NCI-H2081 treated with DMSO at 0.1 percent for 48 hours (cell line): Measurements from ENCODE around the gene MBP.

Experiments used
- DNase-seq: peaks from one replicate; lab custom pipeline; 2025; lab: John Stamatoyannopoulos, UW

The MBP gene

DNA sequence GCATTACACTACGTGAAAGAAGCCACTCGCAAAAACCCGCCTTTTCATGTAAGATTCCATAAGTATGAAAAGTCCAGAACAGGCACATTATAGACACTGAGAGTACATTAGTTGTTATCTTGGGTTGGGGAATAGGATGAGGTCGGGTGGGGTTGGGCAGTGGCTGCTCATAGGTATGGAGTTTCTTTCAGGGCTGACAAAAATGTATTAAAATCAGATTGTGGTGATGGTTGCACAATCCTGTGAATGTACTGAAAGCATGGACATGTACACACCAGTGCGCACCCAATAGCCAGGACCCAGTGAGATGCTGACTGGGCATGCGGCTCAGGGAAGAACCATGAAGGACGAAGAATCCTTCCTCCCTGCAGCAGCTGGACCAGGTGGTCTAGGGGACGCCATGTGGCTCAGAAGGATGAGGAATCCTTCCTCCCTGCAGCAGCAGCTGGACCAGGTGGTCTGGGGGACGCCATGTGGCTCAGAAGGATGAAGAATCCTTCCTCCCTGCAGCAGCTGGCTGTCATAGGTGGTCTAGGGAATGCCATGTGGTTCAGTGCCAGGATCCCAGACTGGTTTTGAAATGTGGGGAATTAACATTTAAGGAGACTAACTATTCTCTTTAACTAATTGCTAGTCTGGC, 50.1 kb downstream of the MBP start:
- no peak for DNase-seq

DNA sequence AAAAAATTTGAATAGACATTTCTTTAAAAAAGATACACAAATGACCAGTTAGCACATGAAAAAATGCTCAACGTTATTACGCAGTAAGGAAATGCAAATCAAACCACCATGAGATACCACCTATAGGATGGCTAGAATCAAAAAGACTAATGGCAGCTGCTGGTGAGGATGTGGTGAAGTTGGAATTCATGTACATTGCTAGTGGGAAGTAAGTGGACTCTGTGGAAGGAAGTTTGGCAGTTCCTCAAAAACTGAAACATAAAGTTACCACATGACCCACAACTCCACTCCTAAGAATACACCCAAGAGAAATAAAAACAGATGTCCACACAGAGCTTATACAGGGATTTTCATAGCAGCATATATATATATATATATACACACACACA, 51.2 kb downstream of the MBP start:
- no peak for DNase-seq

DNA sequence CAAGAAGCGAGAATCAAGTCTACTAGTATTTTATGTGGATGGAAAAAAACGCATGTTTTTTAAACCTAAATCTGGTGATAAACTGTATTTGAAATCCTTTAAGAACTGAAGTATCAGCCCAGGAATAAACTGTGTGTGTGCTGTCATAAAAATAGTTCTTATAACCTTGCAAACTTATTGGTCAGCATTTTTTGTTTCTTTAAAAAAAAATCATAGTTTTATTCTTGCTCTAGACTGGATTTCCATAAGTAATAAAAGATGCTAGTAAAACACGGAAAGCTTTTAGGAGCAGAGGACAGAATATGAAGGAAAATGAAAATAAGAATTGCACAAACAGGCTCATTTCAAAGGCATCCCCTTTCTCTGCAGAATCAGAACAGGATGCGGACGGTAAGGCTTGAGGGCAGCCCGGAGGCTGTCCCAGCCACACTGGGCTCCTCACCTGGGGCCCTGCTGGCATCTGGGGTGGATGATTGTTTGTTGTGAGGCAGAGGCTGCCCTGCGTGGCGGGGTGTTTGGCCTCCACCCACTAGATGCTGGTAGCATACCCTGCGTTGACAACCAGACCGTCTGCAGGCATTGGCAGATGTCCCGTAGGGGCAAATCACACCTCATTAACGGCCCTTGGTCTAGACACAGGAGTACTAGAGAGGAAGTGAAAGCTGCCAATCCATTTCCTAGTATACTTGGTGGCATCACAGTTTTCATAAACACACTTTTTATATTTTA, 52.5 kb downstream of the MBP start:
- DNase-seq: no peak

DNA sequence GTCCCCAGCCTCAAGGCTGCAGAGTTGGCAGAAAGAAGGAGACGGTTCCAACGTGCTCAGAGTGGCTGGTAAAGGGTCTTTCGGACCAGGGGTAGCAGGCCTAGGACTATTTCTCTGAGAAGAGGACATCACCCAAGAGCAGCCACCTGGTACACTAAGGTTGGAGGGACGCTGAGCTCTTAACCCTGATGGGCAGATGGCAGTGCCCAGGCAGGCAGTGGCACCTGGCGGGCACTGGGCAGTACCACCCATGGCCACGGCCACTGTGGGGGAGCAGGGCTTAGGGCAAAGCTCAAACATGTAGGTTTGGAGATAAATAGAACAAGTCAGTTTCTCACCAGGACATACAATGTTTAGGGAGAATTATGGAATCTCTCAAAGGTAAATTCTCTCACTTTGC, 53.5 kb downstream of the MBP start:
- DNase-seq: no peak

DNA sequence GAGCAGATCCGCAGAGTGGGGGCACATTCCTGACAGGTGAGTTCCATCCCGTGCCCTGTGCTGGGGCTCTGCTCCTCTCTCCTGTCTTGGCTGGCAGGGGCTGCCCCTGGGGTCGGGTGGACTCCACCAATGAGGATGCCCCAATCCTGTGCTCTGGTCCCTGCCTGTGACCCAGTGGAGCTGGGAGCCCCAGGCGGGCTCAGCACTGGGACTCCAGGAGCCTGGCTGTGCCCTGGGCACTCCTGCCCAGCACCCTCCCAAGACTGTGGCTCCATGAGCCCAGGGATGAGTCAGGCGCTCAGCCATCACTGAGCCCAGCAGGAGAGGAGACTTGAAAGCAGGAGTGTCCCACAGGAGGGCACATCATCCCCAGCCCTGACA, 53.9 kb downstream of the MBP start:
- no peak for DNase-seq

DNA sequence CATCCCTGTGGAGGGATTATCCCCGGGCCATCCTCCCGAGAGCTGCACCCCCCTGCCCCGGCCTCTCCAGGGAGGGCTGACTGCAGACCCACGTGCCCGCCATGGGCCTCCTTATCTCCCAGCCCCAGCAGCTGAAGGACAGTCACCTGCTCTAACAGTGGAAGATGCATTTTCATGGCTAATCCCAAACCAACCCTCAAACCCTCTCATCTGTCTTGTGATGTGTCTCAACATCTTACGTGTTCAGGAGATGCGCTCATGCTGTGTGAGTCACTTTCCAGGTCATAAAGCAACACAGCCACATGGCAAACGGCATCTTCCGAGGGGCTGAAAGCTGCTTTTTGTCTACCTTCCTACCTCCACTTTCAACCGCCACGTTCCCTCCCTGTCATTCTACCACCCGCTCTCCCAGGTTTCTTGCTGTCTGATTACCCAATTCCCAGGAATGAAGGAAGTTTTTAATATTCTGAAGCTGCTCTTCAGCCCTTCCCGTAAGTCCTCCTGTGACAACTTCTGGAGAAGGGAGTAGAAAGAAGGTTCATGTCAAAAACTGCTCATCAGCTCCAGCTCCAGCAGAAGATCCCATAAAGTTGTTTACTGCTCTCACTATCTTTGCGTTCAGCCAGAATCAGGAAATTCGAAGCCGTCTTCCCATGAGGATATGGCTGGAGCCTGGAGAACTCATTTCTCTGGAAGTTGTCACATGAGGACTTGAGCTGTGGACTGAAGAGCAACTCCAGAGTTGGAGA, 54.5 kb downstream of the MBP start:
- DNase-seq: no peak

DNA sequence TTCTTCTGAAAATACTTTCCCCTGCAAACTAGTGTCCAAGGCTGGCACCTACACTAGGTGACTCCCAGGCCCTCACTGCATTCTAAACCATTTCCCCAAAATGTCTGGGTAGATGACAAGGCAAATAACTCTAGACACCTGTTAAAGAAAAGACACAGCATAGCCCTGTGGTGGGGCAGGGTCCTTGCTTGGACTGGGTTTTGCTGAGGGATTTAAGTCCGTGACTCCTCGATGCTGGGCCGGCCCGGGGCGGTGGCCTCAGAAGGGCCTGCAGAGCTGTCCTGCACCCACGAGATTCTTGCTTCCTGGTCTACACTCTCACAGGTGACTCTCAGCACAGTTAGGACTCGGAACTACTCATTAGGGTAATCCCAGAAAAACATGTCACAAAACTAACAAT, 55.2 kb downstream of the MBP start:
- DNase-seq: no peak

DNA sequence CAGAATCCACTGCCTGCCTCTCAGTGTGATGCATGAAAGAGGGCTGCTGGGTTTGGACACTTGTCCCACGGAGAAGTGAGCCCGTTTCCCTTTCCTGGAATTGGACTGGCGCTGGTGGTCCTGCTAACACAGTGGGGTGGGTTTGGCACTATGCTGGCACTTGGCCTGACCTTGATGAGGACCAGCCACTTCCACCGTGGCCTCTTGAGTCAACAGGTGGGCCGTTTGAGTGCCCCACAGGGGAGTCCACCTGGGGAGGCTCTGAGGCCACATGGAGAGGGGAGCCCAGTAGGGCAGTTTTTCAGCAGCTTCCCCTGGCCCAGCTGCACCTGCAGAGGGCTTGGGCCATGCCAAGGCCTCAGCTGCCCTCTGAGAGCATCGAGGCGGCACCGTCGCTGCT, 56.5 kb downstream of the MBP start:
- no peak for DNase-seq

DNA sequence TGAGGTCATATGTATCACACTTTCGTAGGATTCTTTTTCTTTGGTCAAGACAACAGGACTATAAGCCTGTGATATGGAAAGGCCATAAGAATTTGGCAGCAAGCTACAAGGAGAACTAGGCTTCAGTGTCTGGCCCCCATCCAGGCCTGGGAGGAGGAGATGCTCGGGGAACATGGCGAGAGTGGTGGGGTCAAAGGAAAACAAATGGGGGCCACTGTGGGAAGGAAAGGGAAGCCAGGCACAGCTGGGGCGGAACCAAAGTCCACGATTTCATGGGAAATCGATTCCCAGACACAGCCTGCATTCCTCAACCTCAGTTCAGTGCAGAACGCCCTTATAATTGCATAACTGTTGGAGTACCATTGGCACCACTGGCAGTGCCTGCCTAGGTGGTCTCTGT, 58.2 kb downstream of the MBP start:
- DNase-seq: no peak

DNA sequence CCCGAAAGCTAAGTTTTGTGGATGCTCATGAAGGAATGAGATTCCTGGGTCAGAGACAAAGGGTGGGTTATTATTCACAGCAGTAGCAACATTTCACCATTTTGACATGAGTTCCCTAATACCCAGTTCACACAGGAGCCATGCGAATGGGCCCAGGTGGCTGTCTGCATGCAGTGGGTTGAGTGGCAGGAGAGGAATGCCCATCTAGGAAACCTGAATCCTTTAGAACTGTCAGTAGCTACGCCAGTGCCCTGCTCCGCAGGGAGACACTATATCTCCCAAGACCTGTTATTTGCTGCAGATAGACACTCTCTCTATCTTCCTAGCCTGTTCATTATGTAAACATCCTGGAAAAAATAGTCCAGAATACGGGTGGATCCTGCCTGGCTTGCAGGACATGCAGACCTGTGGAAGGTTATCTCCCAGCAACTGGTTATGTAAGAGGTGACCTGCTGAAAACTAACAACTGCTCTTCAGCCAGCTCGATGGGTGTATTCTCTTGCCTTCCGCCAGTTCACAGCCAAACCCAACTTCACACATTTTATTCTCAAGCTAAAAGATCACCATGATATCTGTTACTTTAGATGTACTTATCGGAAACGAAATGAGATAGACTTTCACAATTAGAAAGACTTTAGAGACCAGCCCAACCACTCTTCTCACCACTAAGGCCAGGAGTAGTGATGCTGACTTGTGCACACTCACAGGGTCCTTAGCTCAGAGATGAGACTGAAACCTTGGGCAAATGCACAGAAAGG, 59.1 kb downstream of the MBP start:
- DNase-seq: no peak

DNA sequence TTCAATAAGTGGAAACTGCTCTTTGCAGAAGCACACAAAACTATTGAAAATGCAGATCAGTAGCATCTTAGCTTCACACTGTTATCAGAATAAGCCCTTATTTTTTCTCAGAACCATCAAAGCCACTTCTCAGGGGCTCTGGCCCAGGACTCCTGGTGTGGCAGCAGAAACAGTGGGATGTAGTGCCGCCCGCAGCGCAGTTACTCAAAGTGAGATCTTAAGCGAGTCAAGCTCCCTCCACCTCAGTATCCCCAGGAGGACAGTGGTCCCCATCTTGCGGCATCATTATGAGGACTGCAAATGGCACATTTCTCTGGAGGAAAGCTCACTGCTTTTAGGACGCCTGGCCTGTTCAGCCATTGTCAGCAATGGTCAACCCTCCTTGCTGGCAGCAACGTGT, 60.0 kb downstream of the MBP start:
- DNase-seq: no peak

DNA sequence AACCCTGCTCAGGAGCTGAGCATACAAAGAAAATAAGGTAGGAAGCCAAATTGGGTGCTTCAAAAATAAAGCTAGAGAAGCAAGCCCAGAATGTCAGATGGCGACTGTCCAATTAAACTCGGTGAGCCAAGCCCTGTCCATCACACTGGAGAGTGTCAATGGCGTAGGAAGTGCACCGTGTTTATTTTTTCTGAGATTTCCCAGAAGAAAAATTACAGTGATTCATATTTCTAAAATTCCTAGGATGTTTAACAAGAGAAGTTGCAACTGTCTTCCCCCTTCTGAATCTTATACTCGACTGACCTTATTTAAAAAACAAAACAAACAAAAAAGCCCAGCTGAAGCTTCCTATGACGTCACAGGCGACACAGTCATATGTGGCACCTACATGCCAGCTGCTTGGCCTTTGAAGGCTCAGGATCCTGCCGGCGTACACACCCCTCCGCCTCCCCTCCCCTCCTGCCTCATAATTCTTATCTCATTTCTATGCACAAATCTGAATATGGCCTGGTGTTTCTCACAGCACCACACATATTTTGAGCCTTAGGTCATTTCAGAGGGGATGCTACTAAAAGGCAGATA, 60.8 kb downstream of the MBP start:
- no peak for DNase-seq

DNA sequence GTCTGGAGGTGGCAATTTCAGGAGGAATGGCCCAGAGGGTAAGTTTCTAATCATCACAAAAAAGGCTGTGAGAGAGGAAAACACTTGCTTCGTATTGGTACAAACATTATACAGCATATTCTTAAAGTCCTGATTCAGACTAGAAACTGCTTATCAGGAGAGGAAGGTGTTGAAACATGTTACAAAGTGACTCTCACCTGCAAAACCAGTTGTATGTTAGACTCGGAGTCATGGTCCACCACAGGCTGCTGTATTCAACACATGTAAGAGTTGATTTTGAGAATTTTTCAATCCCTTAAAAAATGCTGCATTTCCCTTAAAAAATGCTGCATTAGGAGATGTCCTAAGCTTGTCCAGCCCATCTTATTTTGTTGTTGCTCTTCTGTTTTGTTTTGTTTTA, 61.5 kb downstream of the MBP start:
- no peak for DNase-seq

DNA sequence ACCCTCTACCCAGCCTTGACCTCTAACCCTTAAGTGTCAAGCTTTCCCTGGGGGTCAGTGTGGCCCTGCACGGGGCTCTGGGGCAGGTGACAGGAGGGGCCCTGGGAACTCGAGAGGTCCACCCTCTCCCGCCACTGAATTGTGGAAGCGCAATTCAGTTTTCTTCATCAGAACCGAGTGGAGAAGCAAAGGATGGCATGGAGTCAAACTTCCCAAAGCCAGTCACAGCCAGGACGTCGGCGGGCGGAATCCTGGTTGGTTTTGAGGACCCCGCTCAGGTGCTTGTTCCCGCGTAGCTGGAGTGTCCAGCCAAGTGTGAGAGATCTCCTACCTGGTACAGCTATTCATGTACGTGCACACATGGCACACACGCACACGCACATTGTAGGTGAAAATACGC, 62.0 kb downstream of the MBP start:
- no peak for DNase-seq

DNA sequence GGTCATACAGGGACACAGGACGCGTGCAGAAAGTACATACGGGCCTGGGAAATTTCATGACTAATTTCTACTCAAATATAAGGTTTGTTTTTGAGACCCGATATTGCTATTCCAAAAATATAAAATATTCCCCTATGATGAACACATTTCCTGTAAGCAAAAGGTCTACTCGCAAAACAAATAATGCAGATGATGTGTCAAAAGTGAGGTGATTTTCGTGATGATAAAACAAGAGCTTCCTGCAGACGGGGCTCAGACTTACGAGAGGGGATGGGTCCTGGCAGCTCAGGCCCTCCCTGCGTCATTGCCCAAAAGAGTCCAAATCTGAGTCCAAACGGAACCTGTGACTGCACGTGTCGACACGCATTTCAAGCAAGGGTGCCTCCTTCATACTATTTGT, 62.7 kb downstream of the MBP start:
- DNase-seq: no peak

DNA sequence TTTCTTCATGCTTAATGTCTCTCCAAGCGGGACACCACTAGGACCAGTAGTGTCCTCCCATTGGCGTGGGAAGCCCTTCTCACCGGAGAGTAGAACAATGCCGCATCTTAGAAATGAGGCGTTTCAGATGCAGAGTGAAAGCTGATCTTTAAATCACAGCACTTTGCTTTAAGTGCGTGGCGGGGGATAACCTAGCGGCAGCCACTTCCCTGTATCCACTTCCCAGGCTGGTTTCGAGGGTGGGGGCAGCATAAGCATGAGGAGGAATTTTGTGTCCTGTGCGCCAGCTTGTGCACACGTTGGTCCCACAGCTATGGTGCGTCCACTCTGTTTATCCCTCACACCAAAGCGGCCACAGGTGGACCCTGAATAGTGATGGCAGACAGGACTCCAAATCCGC, 63.1 kb downstream of the MBP start:
- DNase-seq: no peak

DNA sequence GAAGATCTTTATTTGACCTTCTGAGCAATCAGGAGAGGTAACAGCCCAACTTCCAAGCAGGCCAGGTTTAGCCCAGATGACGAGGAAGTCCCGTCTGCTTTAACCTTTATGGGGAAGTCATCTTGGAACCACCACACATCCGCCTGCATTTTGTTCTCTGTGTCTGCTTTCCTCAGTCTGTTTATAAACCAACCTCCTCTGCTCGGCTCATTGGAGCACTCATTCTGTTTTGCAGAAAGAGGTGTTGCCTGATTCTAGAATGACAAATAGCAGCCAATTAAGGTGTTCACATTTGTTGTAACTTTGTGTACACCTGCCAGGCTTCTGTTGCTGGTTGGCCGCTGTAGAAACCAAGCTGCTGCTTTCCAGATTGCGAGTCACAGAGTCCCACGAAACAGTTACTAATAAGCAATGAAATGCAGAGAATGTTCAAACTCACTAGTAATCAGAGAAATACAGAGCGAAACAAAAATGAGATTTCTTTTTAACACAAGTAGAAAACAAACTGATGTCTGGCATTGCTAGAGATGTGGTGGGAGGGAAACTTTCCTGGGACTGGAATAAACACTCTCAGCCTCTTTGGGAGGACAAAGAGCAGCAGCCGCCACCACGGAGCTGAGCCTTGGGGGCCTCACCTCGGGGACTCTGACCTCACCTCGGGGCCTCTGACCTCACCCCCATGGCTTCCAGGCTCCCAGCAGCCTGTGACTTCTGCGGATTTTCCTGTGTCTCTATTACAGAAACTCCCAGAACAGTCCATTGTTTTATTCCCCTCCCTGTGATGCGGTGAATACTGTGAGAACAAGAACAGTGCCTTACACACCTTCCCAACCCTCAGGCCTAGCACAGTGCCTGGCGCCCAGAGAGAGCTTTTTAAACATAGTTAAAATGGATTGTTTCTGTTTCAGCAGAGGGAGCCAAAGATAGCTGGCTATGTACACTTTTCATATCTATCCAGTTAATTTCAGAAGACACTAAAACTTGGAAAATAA, 64.0 kb downstream of the MBP start:
- no peak for DNase-seq

DNA sequence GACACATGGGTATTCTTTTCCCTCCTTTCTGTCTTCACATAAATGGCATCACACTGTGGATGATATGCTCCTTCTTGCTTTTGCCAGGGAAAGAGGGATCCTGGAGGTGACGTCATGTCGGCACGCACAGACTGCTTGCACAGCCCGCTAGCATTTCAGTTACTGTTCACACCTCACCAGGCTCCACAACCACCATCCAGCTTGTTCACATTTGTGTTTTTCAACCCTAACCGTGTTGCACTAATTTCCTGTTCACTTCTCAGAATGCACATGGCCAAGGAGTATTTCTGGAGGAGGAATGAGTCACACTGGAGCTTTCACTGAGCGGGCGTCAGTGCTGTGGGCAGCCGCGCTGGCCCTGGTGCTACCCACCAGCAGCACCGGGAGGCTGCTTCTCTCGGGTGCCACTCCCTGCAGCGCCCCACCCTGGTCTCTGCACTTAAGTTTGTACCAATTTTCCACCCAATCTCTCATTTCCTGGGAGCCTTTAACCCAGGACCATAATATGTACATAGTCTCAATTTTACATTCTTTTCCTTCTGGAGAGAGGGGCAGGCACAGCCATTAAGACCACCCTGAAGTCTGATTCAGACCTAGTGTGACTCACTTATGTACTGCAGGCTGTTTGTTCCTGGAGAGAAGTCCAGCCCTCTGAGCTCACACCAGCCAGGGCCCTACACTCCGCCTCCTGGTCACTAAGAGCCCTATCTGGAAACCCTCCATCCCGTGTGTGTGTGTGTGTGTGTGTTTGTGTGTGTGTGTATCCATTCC, 65.1 kb downstream of the MBP start:
- no peak for DNase-seq

DNA sequence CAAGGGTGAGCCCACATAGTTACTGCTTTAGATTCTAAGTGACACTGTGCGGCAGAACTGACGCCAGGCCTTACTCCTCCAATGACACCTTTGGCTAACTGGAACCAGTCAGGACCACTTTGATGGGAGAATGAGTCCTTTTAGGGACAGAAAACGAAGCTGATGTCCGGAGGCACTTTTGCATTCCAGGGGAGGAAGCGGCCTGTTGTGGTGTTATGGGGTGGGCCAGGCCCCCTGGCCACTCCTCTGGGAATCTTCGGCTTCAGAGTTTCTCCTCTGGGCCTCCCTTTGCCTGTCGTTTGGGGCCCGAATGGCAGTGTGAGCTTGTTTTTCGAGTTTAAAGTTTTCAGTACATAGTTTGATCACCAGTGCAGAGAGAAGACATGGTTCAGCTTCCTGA, 65.9 kb downstream of the MBP start:
- no peak for DNase-seq

DNA sequence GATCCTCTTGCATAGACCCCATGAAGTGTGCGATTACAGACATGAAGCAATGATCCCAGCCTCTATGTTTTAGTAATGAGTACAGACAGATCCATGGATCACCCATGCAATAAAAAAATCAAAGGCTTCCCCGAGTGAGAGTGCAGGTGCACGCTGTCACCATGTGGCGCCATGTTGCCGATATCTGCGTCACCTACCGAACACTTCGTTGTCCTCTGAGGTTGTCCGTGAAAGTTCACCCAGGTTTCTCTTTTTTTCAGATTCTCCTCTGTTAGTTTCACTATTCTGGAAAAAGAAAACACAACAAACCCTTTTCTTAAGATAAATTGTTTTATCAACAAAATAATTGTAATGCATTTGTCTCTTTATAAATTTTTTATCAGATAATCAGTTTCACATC, 66.5 kb downstream of the MBP start:
- DNase-seq: no peak
